Activated naive CD4-positive, alpha-beta T cell treated with anti-CD3 and anti-CD28 coated beads, Interleukin-2, amount 50 U/mL, for 24 hours (primary cell): ENCODE results near the gene SF3B4.
A peak's percentile ranks its signal among the peaks of the same experiment; 100 is the strongest.
"Not testable (repeated sequence)": the region's sequence is repeated elsewhere in the genome, so short reads cannot be mapped to it uniquely, and the experiment has no call there.

Experiments
- H3K27ac Mint-ChIP-seq: one replicate; pipeline ENCODE4 v1.8.0; 2021; ENCODE audit warnings: mild to moderate bottlenecking, mixed read lengths
- H3K27me3 Mint-ChIP-seq: one replicate; pipeline ENCODE4 v1.8.0; 2021; ENCODE audit warnings: mixed read lengths
- H3K36me3 Mint-ChIP-seq: one replicate; pipeline ENCODE4 v1.8.0; 2021; ENCODE audit warnings: mixed read lengths
- H3K4me1 Mint-ChIP-seq: one replicate; pipeline ENCODE4 v1.8.0; 2021; ENCODE audit warnings: mixed read lengths
- H3K4me3 Mint-ChIP-seq: one replicate; pipeline ENCODE4 v1.8.0; 2021; ENCODE audit warnings: mild to moderate bottlenecking, mixed read lengths
- H3K9me3 Mint-ChIP-seq: one replicate; pipeline ENCODE4 v1.8.0; 2021; ENCODE audit warnings: mixed read lengths

The SF3B4 gene

GRCh38 chr1:149886396-149887195, 41.0 kb downstream of the SF3B4 start:
- H3K9me3 Mint-ChIP-seq: no peaks in the 10 kb centered on the region
- no peaks in the 10 kb centered on the region for H3K27me3 Mint-ChIP-seq
- H3K36me3 Mint-ChIP-seq: no peaks in the 10 kb centered on the region
- H3K4me1 Mint-ChIP-seq: peaks cover 9% of the 10 kb centered on the region
- H3K4me3 Mint-ChIP-seq: no peak overlapping the region
- no peak overlapping the region for H3K27ac Mint-ChIP-seq

- not testable (repeated sequence) for H3K27me3 Mint-ChIP-seq, H3K9me3 Mint-ChIP-seq, H3K36me3 Mint-ChIP-seq, H3K4me3 Mint-ChIP-seq, H3K27ac Mint-ChIP-seq
- H3K4me1 Mint-ChIP-seq: peaks cover 11% of the 10 kb centered on the region
Measured at GRCh38 chr1:149886121-149886395, 41.5 kb downstream of the SF3B4 start.

- Mint-ChIP-seq H3K4me1 (peaks cover 11% of the 10 kb centered on the region), H3K4me3 (no peak overlapping the region), H3K9me3 (no peaks in the 10 kb centered on the region), H3K36me3 (no peaks in the 10 kb centered on the region), H3K27me3 (no peaks in the 10 kb centered on the region), H3K27ac (no peak overlapping the region)
Measured at GRCh38 chr1:149885339-149886120, 42.1 kb downstream of the SF3B4 start.

GRCh38 chr1:149884433-149885338, 42.9 kb downstream of the SF3B4 start:
- no peaks in the 10 kb centered on the region for H3K9me3 Mint-ChIP-seq
- no peaks in the 10 kb centered on the region for H3K36me3 Mint-ChIP-seq
- H3K4me3 Mint-ChIP-seq: no peak overlapping the region
- peaks cover 17% of the 10 kb centered on the region for H3K4me1 Mint-ChIP-seq
- H3K27me3 Mint-ChIP-seq: no peaks in the 10 kb centered on the region
- no peak overlapping the region for H3K27ac Mint-ChIP-seq

GRCh38 chr1:149883598-149884247, 43.9 kb downstream of the SF3B4 start:
- peak overlapping the region; percentile 60 for H3K27ac Mint-ChIP-seq

GRCh38 chr1:149881876-149882275, 45.7 kb downstream of the SF3B4 start:
- Mint-ChIP-seq H3K4me3 (no peak overlapping the region), H3K9me3 (no peaks in the 10 kb centered on the region), H3K27ac (peak overlapping the region; percentile 63), H3K4me1 (peaks cover 36% of the 10 kb centered on the region), H3K36me3 (peaks cover 2% of the 10 kb centered on the region), H3K27me3 (no peaks in the 10 kb centered on the region)

More at GRCh38 chr1:149883598-149884247, 43.9 kb downstream of the SF3B4 start:
- Mint-ChIP-seq H3K27me3 (no peaks in the 10 kb centered on the region), H3K4me3 (peak overlapping the region; percentile 20), H3K4me1 (peaks cover 27% of the 10 kb centered on the region), H3K36me3 (no peaks in the 10 kb centered on the region), H3K9me3 (no peaks in the 10 kb centered on the region)

GRCh38 chr1:149879556-149879955, 48.0 kb downstream of the SF3B4 start:
- H3K27me3 Mint-ChIP-seq: no peaks in the 10 kb centered on the region
- peaks cover 36% of the 10 kb centered on the region for H3K4me1 Mint-ChIP-seq
- no peaks in the 10 kb centered on the region for H3K9me3 Mint-ChIP-seq
- H3K4me3 Mint-ChIP-seq: no peak overlapping the region
- H3K36me3 Mint-ChIP-seq: peaks cover 2% of the 10 kb centered on the region
- peak overlapping the region; percentile 90 for H3K27ac Mint-ChIP-seq

- Mint-ChIP-seq H3K4me3 (no peak overlapping the region), H3K27me3 (no peaks in the 10 kb centered on the region), H3K9me3 (no peaks in the 10 kb centered on the region), H3K27ac (peak overlapping the region; percentile 59), H3K36me3 (peaks cover 2% of the 10 kb centered on the region), H3K4me1 (peaks cover 34% of the 10 kb centered on the region)
Measured at GRCh38 chr1:149877211-149877946, 50.2 kb downstream of the SF3B4 start.
